NT2/D1 (cell line): ENCODE data around the gene SLC25A30.

Source experiments
- SUZ12 ChIP-seq: IDR thresholded peaks from 2 replicates; pipeline ENCODE4 v1.6.1; 2011; ENCODE audit not compliant: insufficient read length, insufficient read depth; ENCODE audit errors: extremely low read depth
- YY1 ChIP-seq: IDR thresholded peaks from 2 replicates; pipeline ENCODE4 v1.6.1; 2011; ENCODE audit not compliant: insufficient read length, insufficient read depth
- ZNF274 ChIP-seq: IDR thresholded peaks from 2 replicates; pipeline ENCODE4 v1.6.1; 2011; ENCODE audit warnings: mild to moderate bottlenecking, low read depth, low read length

GRCh38 chr13:45370922-45371406 is 47.2 kb downstream of the SLC25A30 start:
- no peak for TF ChIP-seq ZNF274
- TF ChIP-seq YY1: no peak
- TF ChIP-seq SUZ12: no peak
